Upper lobe of left lung (tissue), 6 donors: ENCODE results near the gene CAMK1D. TPM values are rescaled to one million over a fixed set of nuclear protein-coding genes. Genes with fewer than 3 reads are reported as not detected.

Source experiments
- ATAC-seq, 2 donors: fragments of 200-7000 bp; cut with Tn5 transposase; one replicate each; pipeline ENCODE4 v1.9.1; 2022; ENCODE audit warnings: mild to moderate bottlenecking in 2 of 2, moderate library complexity in 2 of 2; ENCODE audit not compliant: low FRiP score in 2 of 2
- DNase-seq, 2 donors: peaks; one replicate each; pipeline ENCODE4 v3.0.0-alpha.2; 2019 to 2020
- H3K27ac ChIP-seq, 4 donors: fragments of 200-600 bp; sonication (generic); one replicate each; pipeline ENCODE4 v1.5.1; 2016 to 2019
- H3K27me3 ChIP-seq, 4 donors: fragments of 200-600 bp; sonication (generic); one replicate each; pipeline ENCODE4 v1.5.1; 2017 to 2019
- H3K36me3 ChIP-seq, 4 donors: fragments of 200-600 bp; sonication (generic); one replicate each; pipeline ENCODE4 v1.5.1; 2016 to 2019
- H3K4me1 ChIP-seq, 4 donors: fragments of 200-600 bp; sonication (generic); one replicate each; pipeline ENCODE4 v1.5.1; 2018 to 2019
- H3K4me3 ChIP-seq, 4 donors: fragments of 200-600 bp; sonication (generic); one replicate each; pipeline ENCODE4 v1.5.1; 2017 to 2019; ENCODE audit warnings: mild to moderate bottlenecking in 2 of 4, moderate library complexity in 1 of 4
- H3K9me3 ChIP-seq, 4 donors: fragments of 200-600 bp; sonication (generic); one replicate each; pipeline ENCODE4 v1.5.1; 2018 to 2019
- CTCF ChIP-seq, 6 experiments: fragments of 450-650 bp in 4 of 6; fragments of 200-600 bp in 2 of 6; sonication (generic) in 2 of 6; IDR thresholded peaks; one replicate each; pipeline ENCODE4 v1.5.1; 2016 to 2019; ENCODE audit warnings: antibody characterized with exemption in 6 of 6
- EP300 ChIP-seq, 4 donors: sonication (generic); formaldehyde crosslinking; IDR thresholded peaks; one replicate each; pipeline ENCODE4 v1.5.1; 2017; ENCODE audit warnings: antibody characterized with exemption in 4 of 4, control low read depth in 2 of 4
- POLR2A ChIP-seq, 4 donors: fragments of 450-650 bp; IDR thresholded peaks; one replicate each; pipeline ENCODE4 v1.5.1; 2016 to 2017; ENCODE audit warnings: antibody characterized with exemption in 4 of 4, mild to moderate bottlenecking in 2 of 4
- POLR2AphosphoS5 ChIP-seq, 2 donors: sonication (generic); formaldehyde crosslinking; IDR thresholded peaks; one replicate each; pipeline ENCODE4 v1.5.1; 2017; ENCODE audit warnings: antibody characterized with exemption in 2 of 2
- WGBS, 2 donors: methylation state at CpG; one replicate each; pipeline ENCODE4 v1.1.5; 2017 to 2018; 5-methylcytosine and 5-hydroxymethylcytosine counted together
- total RNA-seq, 6 donors: library from RNA; depleted of rRNA in 4 of 6; stranded (reverse); fragments of >200 nt in 4 of 6; gene quantifications; one replicate each; pipeline versions ENCODE4 v1.1.0 to v1.2.1, GENCODE V29; 2016 to 2021
- donor health status: DM: no; HTN: no; CAD: no; lungs with moderate emphysema.
- donor health status: DM: no; HTN: yes; CAD: no; lungs with severe emphysema.

Gene CAMK1D
- total RNA-seq, 6 donors from 2014 or later = 6.2 to 29.2 (median 19.0) TPM

- ATAC-seq (no peak), DNase-seq (no peak)
- WGBS, 2 donors = 91 to 97% methylated on average over 7 of the region's 7 CpGs
- Histone ChIP-seq H3K4me3 (no peak overlapping the region), H3K9me3 (no peaks in the 10 kb centered on the region), H3K27me3 (no peaks in the 10 kb centered on the region), H3K36me3 (no peaks in the 10 kb centered on the region), H3K27ac (no peak overlapping the region), H3K4me1 (peaks cover 0 to 9% (median 0%) of the 10 kb centered on the region in 4 donors)
- TF ChIP-seq POLR2AphosphoS5 (IDR thresholded peaks at IDR 0.05) (no peak), EP300 (IDR thresholded peaks at IDR 0.05) (no peak), CTCF (IDR thresholded peaks at IDR 0.05) (no peak), POLR2A (IDR thresholded peaks at IDR 0.05) (no peak)
These were observed 320.7 kb downstream of the CAMK1D start for GRCh38 chr10:12670004-12670403.

- TF ChIP-seq EP300 (IDR thresholded peaks at IDR 0.05) (no peak), POLR2AphosphoS5 (IDR thresholded peaks at IDR 0.05) (no peak), CTCF (IDR thresholded peaks at IDR 0.05) (no peak), POLR2A (IDR thresholded peaks at IDR 0.05) (no peak)
- no peak for DNase-seq
- Histone ChIP-seq H3K4me1 (no peaks in the 10 kb centered on the region), H3K27me3 (no peaks in the 10 kb centered on the region), H3K9me3 (no peaks in the 10 kb centered on the region), H3K27ac (no peak overlapping the region), H3K4me3 (no peak overlapping the region), H3K36me3 (no peaks in the 10 kb centered on the region)
- ATAC-seq = no peak
These were observed 325.8 kb downstream of the CAMK1D start for GRCh38 chr10:12675186-12675585.

- H3K27ac ChIP-seq = no peak overlapping the region
- ATAC-seq (no peak), DNase-seq (no peak)
- WGBS, 2 donors = 94 to 96% methylated on average over 6 of the region's 6 CpGs
- H3K4me1 ChIP-seq = no peaks in the 10 kb centered on the region
- no peaks in the 10 kb centered on the region for H3K36me3 ChIP-seq
- no peaks in the 10 kb centered on the region for H3K9me3 ChIP-seq
- TF ChIP-seq POLR2AphosphoS5 (IDR thresholded peaks at IDR 0.05) (no peak), EP300 (IDR thresholded peaks at IDR 0.05) (no peak), CTCF (IDR thresholded peaks at IDR 0.05) (no peak), POLR2A (IDR thresholded peaks at IDR 0.05) (no peak)
- H3K27me3 ChIP-seq = no peaks in the 10 kb centered on the region
- H3K4me3 ChIP-seq = no peak overlapping the region
These were observed 330.3 kb downstream of the CAMK1D start for GRCh38 chr10:12679636-12680035.

- ATAC-seq (no peak), DNase-seq (peak in 1 of 2 donors; percentile 61)
- Histone ChIP-seq H3K4me1 (no peaks in the 10 kb centered on the region), H3K27ac (no peak overlapping the region), H3K27me3 (no peaks in the 10 kb centered on the region), H3K4me3 (no peak overlapping the region), H3K9me3 (no peaks in the 10 kb centered on the region), H3K36me3 (no peaks in the 10 kb centered on the region)
- 89 to 90% methylated on average over 5 of the region's 5 CpGs for WGBS, 2 donors
- TF ChIP-seq POLR2A (IDR thresholded peaks at IDR 0.05) = no peak
- TF ChIP-seq POLR2AphosphoS5 (IDR thresholded peaks at IDR 0.05) = no peak
- TF ChIP-seq EP300 (IDR thresholded peaks at IDR 0.05) = no peak
- TF ChIP-seq CTCF (IDR thresholded peaks at IDR 0.05) = no peak
These were observed 331.9 kb downstream of the CAMK1D start for GRCh38 chr10:12681252-12681651.

- ATAC-seq (no peak), DNase-seq (no peak)
- no peak overlapping the region for H3K27ac ChIP-seq
- H3K27me3 ChIP-seq = no peaks in the 10 kb centered on the region
- H3K4me1 ChIP-seq = no peaks in the 10 kb centered on the region
- TF ChIP-seq POLR2AphosphoS5 (IDR thresholded peaks at IDR 0.05) (no peak), CTCF (IDR thresholded peaks at IDR 0.05) (no peak), EP300 (IDR thresholded peaks at IDR 0.05) (no peak), POLR2A (IDR thresholded peaks at IDR 0.05) (no peak)
- H3K36me3 ChIP-seq = no peaks in the 10 kb centered on the region
- no peak overlapping the region for H3K4me3 ChIP-seq
- WGBS, 2 donors = 87 to 90% methylated on average over 8 of the region's 8 CpGs
- H3K9me3 ChIP-seq = no peaks in the 10 kb centered on the region
These were observed 335.4 kb downstream of the CAMK1D start for GRCh38 chr10:12684784-12685183.
